Lung (tissue), 12 donors: ENCODE data around the gene CD7. TPM values are rescaled to one million over a fixed set of nuclear protein-coding genes. Genes with fewer than 3 reads are reported as not detected.

Experiments used
- ATAC-seq: fragments of 200-7000 bp; cut with Tn5 transposase; one replicate; pipeline ENCODE4 v1.9.1; 2020; ENCODE audit warnings: moderate number of reproducible peaks; ENCODE audit not compliant: insufficient read depth, low FRiP score
- DNase-seq, 3 donors: peaks; one replicate each; pipeline ENCODE4 v3.0.0-alpha.2; 2013 to 2017
- H3K27ac ChIP-seq, 2 donors: one replicate each; pipeline ENCODE4 v1.5.1; 2013; ENCODE audit warnings: mild to moderate bottlenecking in 2 of 2, moderate library complexity in 2 of 2, control low read depth in 1 of 2, inconsistent platforms in 1 of 2, low read depth in 1 of 2, low read length in 1 of 2
- H3K27me3 ChIP-seq, 3 donors: one replicate each; pipeline ENCODE4 v1.5.1; 2013; ENCODE audit warnings: low read length in 2 of 3; ENCODE audit not compliant: control insufficient read depth in 3 of 3, insufficient read depth in 3 of 3
- H3K36me3 ChIP-seq, 4 donors: one replicate each; pipeline ENCODE4 v1.5.1; 2013; ENCODE audit warnings: low read length in 4 of 4, mild to moderate bottlenecking in 1 of 4, moderate library complexity in 1 of 4; ENCODE audit not compliant: control insufficient read depth in 4 of 4, insufficient read depth in 4 of 4
- H3K4me1 ChIP-seq, 5 donors: one replicate each; pipeline ENCODE4 v1.5.1; 2013; ENCODE audit warnings: low read length in 5 of 5, mild to moderate bottlenecking in 2 of 5, moderate library complexity in 1 of 5; ENCODE audit not compliant: control insufficient read depth in 5 of 5, insufficient read depth in 5 of 5
- H3K4me3 ChIP-seq: one replicate; pipeline ENCODE4 v1.5.1; 2013; ENCODE audit warnings: mild to moderate bottlenecking, control low read depth, moderate library complexity
- H3K9ac ChIP-seq, 2 donors: one replicate each; pipeline ENCODE4 v1.5.1; 2013; ENCODE audit warnings: low read length in 2 of 2, control low read depth in 1 of 2; ENCODE audit not compliant: insufficient read depth in 1 of 2
- H3K9me3 ChIP-seq, 4 donors: one replicate each; pipeline ENCODE4 v1.5.1; 2013; ENCODE audit warnings: low read length in 3 of 4, mild to moderate bottlenecking in 1 of 4, moderate library complexity in 1 of 4; ENCODE audit not compliant: control insufficient read depth in 4 of 4, insufficient read depth in 3 of 4
- CTCF ChIP-seq: IDR thresholded peaks from 2 replicates; pipeline ENCODE4 v1.5.1; 2012; ENCODE audit warnings: mild to moderate bottlenecking; ENCODE audit errors: control extremely low read depth, extremely low read depth
- WGBS, 2 donors: extraction: QIAGEN DNeasy Blood & Tissue Kit; methylation state at CpG; one replicate each; pipeline ENCODE4 v1.1.7; 2013; 5-methylcytosine and 5-hydroxymethylcytosine counted together
- polyA plus RNA-seq, 2 donors: library from polyadenylated mRNA; stranded (reverse); fragments of 200-250 nt; gene quantifications; one replicate each; pipeline ENCODE4 v1.2.1, GENCODE V29; 2013
- total RNA-seq, 2 donors: library from RNA; depleted of rRNA in 1 of 2; stranded (reverse); fragments of >200 nt in 1 of 2; gene quantifications; one replicate each; pipeline ENCODE4 v1.2.1, GENCODE V29; 2014 to 2021
- donor health status: control.
- donor health status: control.
- donor health status: Bipolar disorder and iron deficiency.
- donor health status: healthy.
- donor health status: DM: yes; HTN: yes; CAD: no.

The CD7 gene
- total and polyA plus RNA-seq, 4 donors = 2.3 to 10.7 (median 6.1) TPM

GRCh38 chr17:82329683-82330321 is 12.4 kb upstream of the CD7 start:
- Histone ChIP-seq H3K4me3 (no peak overlapping the region), H3K36me3 (peaks cover 0 to 4% (median 0%) of the 10 kb centered on the region in 4 donors), H3K27ac (no peak overlapping the region), H3K27me3 (peaks cover 0 to 22% (median 4%) of the 10 kb centered on the region in 3 donors), H3K9me3 (no peaks in the 10 kb centered on the region), H3K4me1 (peaks cover 0 to 33% (median 20%) of the 10 kb centered on the region in 5 donors), H3K9ac (peak overlapping the region in 1 of 2 donors; percentile 11)
- WGBS, 2 donors = 76 to 81% methylated on average over 18 to 19 of the region's 19 CpGs
- ATAC-seq (no peak), DNase-seq (no peak)
- no peak for TF ChIP-seq CTCF

- no peak overlapping the region for H3K9ac ChIP-seq
- peaks cover 0 to 4% (median 0%) of the 10 kb centered on the region in 4 donors for H3K36me3 ChIP-seq
- peaks cover 0 to 18% (median 4%) of the 10 kb centered on the region in 3 donors for H3K27me3 ChIP-seq
- ATAC-seq = no peak
- DNase-seq = no peak
- no peak overlapping the region for H3K27ac ChIP-seq
- no peak overlapping the region for H3K4me3 ChIP-seq
- TF ChIP-seq CTCF = no peak
- no peaks in the 10 kb centered on the region for H3K9me3 ChIP-seq
- peaks cover 0 to 29% (median 15%) of the 10 kb centered on the region in 5 donors for H3K4me1 ChIP-seq
- WGBS, 2 donors = 90 to 92% methylated on average over 15 of the region's 15 CpGs
Measured at GRCh38 chr17:82328994-82329507, 11.6 kb upstream of the CD7 start.

GRCh38 chr17:82328141-82328993 is 11.0 kb upstream of the CD7 start:
- DNase-seq = no peak
- H3K27me3 ChIP-seq = peaks cover 0 to 21% (median 4%) of the 10 kb centered on the region in 3 donors
- H3K27ac ChIP-seq = no peak overlapping the region

More at GRCh38 chr17:82328141-82328993, 11.0 kb upstream of the CD7 start:
- no peak for TF ChIP-seq CTCF
- Histone ChIP-seq H3K36me3 (peaks cover 0 to 6% (median 0%) of the 10 kb centered on the region in 4 donors), H3K9ac (no peak overlapping the region), H3K4me1 (peaks cover 0 to 26% (median 14%) of the 10 kb centered on the region in 5 donors), H3K9me3 (no peaks in the 10 kb centered on the region), H3K4me3 (no peak overlapping the region)
- 81 to 85% methylated on average over 27 to 28 of the region's 28 CpGs for WGBS, 2 donors
- no peak for ATAC-seq
